Fibroblast of lung (primary cell): ENCODE data around the gene CDHR4.

Experiments
- CTCF ChIP-seq, 2 donors: IDR thresholded peaks in 1 of 2; conservative IDR thresholded peaks in 1 of 2; 1 replicate in 1 of 2; 2 replicates in 1 of 2; pipeline ENCODE4 v1.5.1; 2011 to 2012; ENCODE audit warnings: low read length in 2 of 2, control low read depth in 1 of 2, inconsistent platforms in 1 of 2, low read depth in 1 of 2, mild to moderate bottlenecking in 1 of 2
- EZH2 ChIP-seq: IDR thresholded peaks from 2 replicates; pipeline ENCODE4 v1.5.1; 2012; ENCODE audit warnings: low read length, control low read depth, mild to moderate bottlenecking; ENCODE audit errors: missing control alignments

GRCh38 chr3:49788056-49788455 lies 11.6 kb downstream of the CDHR4 start:
- no peak for TF ChIP-seq CTCF (conservative IDR thresholded peaks at IDR 0.05 in 1 of 2, IDR thresholded peaks at IDR 0.05 in 1 of 2; ENCODE audit: low read depth in 1 of 2, low read length in 2 of 2)
- no peak for TF ChIP-seq EZH2
